SH-SY5Y (cell line): ENCODE measurements around the gene PSMD6.

ENCODE experiments used
- GATA2 ChIP-seq: IDR thresholded peaks from 2 replicates; pipeline ENCODE4 v1.6.1; 2011; ENCODE audit warnings: mild to moderate bottlenecking, low read depth, low read length
- GATA3 ChIP-seq: IDR thresholded peaks from 2 replicates; pipeline ENCODE4 v1.6.1; 2011; ENCODE audit warnings: low read depth, mild to moderate bottlenecking, low read length, moderate library complexity

- no peak for TF ChIP-seq GATA2
- no peak for TF ChIP-seq GATA3
Measured at GRCh38 chr3:63995086-63995485, 28.2 kb downstream of the PSMD6 start.
